HG02588 (cell line): Measurements from ENCODE around the gene ACSBG1.

ENCODE experiments used
- ATAC-seq: cut with Tn5 transposase; IDR thresholded peaks from one replicate; pipeline ENCODE4 v1.9.1; 2021; ENCODE audit warnings: mild to moderate bottlenecking, moderate library complexity; ENCODE audit not compliant: unreplicated experiment

The ACSBG1 gene

GRCh38 chr15:78133801-78134200 is 100.6 kb downstream of the ACSBG1 start:
- no peak for ATAC-seq

- ATAC-seq: peak; percentile 74
These were observed 102.9 kb downstream of the ACSBG1 start, which contains the start of gene CIB2 for GRCh38 chr15:78131295-78132061. TSS of gene CIB2 (minus strand) at chr15:78131445. CDS start at chr15:78131215, 230 bp downstream.

- ATAC-seq: peak; percentile 33
These were observed 103.7 kb downstream of the ACSBG1 start for GRCh38 chr15:78130466-78131294.

GRCh38 chr15:78129751-78130287 is 104.5 kb downstream of the ACSBG1 start:
- no peak for ATAC-seq

GRCh38 chr15:78129077-78129750 is 105.2 kb downstream of the ACSBG1 start:
- ATAC-seq: no peak

- ATAC-seq: no peak
These were observed 106.5 kb downstream of the ACSBG1 start for GRCh38 chr15:78127882-78128281.

- no peak for ATAC-seq
These were observed 109.1 kb downstream of the ACSBG1 start for GRCh38 chr15:78125267-78125666.

- ATAC-seq: no peak
These were observed 113.8 kb downstream of the ACSBG1 start for GRCh38 chr15:78120523-78120922.
